Ammon's horn (tissue), 1 donor: ENCODE data around the gene MYO1E.
"Not testable (repeated sequence)": the region's sequence is repeated elsewhere in the genome, so short reads cannot be mapped to it uniquely, and the experiment has no call there.

ENCODE experiments used
- DNase-seq: peaks from one replicate; pipeline ENCODE4 v3.0.0-alpha.2; 2016; ENCODE audit warnings: low spot score

Gene MYO1E

GRCh38 chr15:59350421-59350732, 22.3 kb downstream of the MYO1E start:
- no peak for DNase-seq

DNA sequence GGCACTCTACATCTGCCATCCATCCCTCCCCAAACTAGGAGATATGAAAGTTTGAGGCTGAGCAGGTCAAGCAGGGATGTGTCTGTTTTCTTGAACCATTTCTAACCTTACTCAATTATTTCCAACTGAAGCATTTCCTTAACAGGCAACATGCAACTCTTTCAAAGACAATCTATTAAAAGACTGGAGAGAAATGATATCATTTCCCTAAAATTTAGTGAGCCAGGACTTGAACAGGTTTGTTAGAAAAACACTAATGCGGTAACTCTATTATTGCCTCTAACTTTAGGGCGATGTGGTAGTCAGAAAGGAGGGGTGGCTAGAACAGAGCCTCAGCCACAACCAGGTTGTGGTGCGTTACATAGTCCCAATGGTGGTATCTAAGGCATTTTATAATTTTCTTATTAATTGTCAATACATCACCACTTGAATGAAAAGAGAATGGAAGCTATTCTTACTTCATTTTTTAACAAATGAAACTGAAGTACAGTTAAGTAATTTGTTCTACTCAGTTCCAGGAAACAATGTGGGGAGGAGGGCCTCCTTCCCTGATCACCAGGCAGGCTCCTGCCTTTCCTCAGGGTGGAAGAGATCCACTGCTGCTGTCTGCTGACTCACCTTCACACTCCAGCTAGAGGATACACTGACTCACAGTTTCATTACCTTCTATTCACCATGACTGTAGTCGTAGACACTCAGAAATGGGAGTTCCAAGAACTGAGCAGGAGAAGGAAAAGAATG, 22.8 kb downstream of the MYO1E start:
- no peak for DNase-seq

DNA sequence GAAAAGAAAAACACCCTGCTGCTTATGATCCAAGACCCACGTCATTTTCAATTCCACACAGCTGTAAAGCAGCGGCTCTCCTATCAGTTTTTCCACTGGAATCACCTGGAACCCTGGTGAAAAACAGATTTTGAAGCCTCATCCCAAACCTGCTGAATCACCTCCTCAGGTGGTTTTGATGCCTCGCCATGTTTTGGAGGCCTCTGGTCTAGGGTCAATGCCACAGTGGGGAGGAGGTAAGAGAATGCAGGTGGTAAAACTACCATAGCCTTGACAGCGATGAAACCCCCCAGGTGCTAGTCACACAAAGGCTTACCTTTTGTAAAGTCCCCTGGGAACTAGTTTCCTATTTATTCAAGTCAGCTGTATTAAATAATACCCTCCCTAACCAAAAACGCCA, 24.8 kb downstream of the MYO1E start:
- DNase-seq: no peak

DNA sequence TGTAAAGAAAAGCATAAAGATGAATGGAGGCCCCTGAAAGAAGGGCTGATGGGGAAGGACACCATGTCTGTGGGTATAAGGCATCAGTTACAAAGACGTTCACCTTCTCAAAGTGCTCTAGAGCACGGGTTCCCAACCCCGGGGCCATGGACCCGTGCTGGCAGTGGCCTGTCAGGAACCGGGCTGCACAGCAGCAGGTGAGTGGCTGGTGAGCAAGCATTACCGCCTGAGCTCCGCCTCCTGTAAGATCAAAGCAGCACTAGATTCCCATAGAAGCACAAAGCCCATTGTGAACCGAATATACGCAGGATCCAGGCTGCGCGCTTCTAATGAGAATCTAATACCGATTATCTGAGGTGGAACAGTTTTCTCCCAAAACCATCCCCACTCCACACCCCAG, 25.7 kb downstream of the MYO1E start:
- no peak for DNase-seq

DNA sequence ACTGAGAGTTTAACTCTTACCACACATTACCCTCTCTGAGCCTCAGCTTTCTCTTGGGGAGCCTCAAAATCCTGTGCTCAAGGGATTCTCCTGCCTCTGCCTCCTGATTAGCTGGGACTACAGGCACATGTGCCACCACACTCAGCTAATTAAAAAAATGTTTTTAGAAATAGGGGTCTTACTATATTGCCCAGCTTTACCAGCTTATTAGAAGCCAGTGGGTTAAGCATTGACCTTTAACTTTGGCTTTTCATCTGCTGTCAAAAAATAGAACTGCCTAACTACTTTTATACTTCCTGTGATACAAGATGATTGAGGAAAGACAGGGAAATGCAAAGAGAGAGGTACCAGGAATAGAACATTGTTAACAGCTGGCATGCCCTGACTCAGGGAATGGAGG, 27.3 kb downstream of the MYO1E start:
- no peak for DNase-seq

GRCh38 chr15:59344311-59344710, 28.4 kb downstream of the MYO1E start:
- no peak for DNase-seq

GRCh38 chr15:59340325-59340724, 32.3 kb downstream of the MYO1E start:
- no peak for DNase-seq

DNA sequence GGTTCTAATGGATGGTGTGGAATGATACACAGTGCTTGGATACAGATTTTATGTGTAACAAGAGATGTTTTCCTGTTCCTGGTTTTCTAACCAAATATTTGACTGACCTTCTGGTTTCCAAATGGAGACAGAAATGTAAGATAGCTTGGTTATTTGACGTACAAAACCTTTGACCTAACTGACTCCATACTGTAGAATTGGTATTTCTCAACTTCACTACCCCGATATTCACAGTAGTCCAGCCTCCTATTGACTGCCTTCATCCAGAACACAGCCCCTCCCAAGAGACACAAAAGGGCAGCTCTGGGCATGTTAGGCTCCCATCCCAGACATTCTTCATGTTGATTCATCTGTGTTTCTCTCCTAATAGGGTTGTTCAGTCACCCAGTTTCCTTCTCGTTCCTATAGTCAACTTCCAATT, 33.4 kb downstream of the MYO1E start:
- DNase-seq: no peak

- no peak for DNase-seq
Observed at GRCh38 chr15:59338414-59338813, 34.3 kb downstream of the MYO1E start.

GRCh38 chr15:59336725-59337124, 35.9 kb downstream of the MYO1E start:
- DNase-seq: not testable (repeated sequence)

- DNase-seq: no peak
Observed at GRCh38 chr15:59335207-59335786, 37.4 kb downstream of the MYO1E start.

DNA sequence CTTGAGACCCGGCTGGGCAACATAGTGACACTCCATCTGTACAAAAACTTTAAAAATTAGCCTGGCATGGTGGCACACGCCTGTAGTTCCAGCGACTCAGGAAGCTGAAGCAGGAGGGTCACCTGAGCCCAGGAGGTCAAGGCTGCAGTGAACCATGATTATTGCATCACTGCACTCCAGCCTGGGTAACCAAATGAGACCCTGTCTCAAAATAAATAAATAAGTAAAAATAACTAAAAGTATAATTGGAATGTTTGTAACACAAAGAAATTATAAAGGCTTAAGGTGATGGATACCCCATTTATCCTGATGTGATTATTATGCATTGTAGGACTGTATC, 38.6 kb downstream of the MYO1E start:
- no peak for DNase-seq

DNA sequence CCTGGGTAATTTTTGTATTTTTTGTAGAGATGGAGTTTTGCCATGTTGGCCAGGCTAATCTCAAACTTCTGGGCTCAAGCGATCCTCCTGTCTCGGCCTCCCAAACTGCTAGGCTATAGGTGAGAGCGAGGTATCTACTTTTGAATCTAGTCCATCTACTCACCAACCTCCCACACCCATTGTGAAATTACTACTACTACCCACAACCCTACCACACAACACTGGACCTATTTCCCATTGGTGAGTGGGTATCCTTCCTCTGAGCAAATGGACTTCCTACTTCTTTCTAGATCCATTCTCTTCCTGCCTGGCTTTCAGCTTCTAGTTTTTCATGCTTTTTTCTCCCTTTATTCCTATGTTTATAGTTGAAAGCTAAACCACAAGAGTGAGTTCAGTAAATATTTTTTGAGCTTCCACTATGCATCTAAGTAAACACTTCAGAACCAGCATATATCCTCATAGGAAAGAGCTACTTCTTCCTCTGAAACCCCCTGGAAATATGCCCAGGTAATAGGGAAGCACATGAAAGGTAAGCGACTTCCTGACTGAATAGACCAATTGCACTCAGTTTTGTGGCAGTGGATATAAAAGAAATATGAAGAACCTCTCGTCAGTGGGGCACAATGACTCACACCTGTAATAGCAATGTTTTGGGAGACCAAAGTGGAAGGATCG, 39.1 kb downstream of the MYO1E start:
- DNase-seq: no peak

DNA sequence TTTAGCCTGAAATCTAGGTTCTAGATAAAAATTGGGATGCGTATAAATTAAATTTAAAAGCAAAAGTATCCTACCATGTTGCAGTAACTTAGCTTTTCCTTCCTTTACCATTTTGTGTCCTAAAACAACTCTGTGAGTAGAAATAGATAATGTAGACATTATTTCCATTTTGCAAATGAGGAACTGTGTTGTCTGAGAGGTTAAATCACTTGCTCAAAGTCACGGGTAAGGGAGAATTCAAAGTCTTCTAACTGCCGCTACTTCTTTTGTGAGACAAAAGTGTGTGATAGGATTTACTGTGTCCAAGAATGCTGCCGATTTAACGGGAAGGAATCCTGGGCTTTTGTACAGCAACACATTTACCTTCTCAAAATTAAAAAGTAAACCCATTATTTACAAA, 40.7 kb downstream of the MYO1E start:
- DNase-seq: no peak

- DNase-seq: no peak
Observed at GRCh38 chr15:59330649-59331048, 42.0 kb downstream of the MYO1E start.

DNA sequence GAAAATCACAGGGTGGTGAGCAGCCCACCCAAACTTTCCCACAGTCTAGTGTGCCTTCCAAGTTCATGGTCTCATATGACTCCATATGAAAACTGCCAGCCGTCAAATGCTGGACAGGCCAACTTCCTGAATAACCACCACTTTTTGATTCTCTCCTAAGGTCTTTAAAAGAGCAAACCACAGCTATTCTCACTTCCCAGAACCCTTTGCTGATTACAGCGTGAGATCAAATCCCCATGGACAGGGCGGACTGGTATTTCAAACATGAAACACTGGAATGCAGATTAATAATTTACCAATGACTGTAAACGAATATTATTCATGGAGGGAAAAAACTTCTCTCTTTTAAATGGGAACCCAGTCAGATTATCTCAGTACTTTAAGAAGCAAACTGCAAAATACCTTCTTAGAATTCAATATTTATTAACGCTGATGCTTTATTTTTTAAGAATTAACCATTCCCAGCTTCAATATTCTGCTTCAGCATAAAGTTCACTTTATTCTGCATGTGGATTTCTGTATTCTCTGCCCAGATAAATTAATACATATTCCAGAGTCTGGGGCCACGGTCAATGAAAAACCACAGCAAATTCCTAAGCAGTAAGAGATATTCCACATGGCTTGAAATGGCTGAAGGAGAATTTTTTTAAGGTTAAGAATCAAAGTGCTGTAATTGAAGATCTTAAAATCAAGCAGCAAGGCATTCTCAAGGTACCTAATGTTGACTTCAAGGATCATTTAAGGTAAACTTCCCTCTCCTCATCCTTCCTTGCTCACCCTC, 42.9 kb downstream of the MYO1E start:
- DNase-seq: no peak

- DNase-seq: no peak
Observed at GRCh38 chr15:59329091-59329490, 43.6 kb downstream of the MYO1E start.

DNA sequence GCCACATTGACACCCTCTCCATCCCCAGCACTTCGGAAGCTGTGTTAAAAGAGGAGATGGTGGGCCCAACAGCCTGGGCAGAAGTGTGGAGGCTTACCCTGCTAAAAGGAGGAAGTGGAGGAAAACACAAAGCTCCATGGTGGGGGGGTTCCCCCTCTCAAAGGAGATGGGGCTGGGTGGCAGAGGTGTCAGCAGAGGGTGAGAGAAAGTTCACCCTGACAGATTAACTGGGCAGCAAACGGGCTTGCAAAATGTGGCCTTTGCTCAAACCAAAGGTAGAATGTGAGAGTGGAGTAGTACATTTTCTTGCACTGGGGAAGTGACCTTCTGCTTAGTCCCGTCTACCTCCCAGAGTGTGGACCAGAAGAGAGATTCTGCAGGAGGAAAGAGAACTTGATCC, 44.7 kb downstream of the MYO1E start:
- DNase-seq: no peak

- DNase-seq: no peak
Observed at GRCh38 chr15:59326856-59327255, 45.8 kb downstream of the MYO1E start.

GRCh38 chr15:59322056-59322759, 50.5 kb downstream of the MYO1E start:
- no peak for DNase-seq

DNA sequence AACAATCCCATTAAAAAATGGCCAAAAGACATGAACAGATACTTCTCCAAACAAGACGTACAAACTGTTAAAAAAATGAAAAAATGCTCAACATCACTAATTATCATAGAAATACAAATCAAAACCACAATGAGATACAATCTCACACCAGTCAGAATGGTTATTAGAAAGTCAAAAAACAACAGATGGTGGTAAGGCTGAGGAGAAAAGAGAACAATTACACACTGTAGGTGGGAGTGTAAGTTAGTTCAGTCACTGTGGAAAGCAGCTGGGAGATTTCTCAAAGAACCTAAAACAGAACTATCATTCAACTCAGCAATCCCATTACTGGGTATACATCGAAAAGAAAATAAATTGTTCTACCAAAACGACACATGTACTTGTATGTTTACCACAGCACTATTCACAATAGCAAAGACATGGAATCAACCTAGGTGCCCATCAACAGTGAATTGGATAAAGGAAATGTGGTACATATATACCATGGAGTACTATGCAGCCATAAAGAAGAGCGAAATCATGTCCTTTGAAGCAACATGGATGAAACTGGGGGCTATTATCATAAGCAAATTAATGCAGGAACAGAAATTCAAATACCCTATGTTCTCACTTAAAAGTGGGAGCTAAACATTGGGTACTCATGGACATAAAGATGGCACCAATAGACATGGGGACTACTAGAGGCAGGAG, 51.5 kb downstream of the MYO1E start:
- no peak for DNase-seq

GRCh38 chr15:59317211-59317610, 55.5 kb downstream of the MYO1E start:
- no peak for DNase-seq
